ENCODE measurements around the gene ATP6V0A1.

- TF ChIP-seq POLR2A (IDR thresholded peaks at IDR 0.05): no peak
- TF ChIP-seq, protein P1, sequence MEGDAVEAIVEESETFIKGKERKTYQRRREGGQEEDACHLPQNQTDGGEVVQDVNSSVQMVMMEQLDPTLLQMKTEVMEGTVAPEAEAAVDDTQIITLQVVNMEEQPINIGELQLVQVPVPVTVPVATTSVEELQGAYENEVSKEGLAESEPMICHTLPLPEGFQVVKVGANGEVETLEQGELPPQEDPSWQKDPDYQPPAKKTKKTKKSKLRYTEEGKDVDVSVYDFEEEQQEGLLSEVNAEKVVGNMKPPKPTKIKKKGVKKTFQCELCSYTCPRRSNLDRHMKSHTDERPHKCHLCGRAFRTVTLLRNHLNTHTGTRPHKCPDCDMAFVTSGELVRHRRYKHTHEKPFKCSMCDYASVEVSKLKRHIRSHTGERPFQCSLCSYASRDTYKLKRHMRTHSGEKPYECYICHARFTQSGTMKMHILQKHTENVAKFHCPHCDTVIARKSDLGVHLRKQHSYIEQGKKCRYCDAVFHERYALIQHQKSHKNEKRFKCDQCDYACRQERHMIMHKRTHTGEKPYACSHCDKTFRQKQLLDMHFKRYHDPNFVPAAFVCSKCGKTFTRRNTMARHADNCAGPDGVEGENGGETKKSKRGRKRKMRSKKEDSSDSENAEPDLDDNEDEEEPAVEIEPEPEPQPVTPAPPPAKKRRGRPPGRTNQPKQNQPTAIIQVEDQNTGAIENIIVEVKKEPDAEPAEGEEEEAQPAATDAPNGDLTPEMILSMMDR (IDR thresholded peaks at IDR 0.05): no peak
Measured at GRCh38 chr17:42547001-42547461, 88.4 kb downstream of the ATP6V0A1 start.
